HepG2 (cell line): ENCODE results near the gene RIPK1. TPM values are rescaled to one million over a fixed set of nuclear protein-coding genes. Genes with fewer than 3 reads are reported as not detected.

Experiments used
- AKAP8 ChIP-seq: sonication (generic); formaldehyde crosslinking; IDR thresholded peaks from 2 replicates; pipeline ENCODE4 v1.5.1; 2020; ENCODE audit warnings: mild to moderate bottlenecking, missing genetic modification reagents
- CENPX ChIP-seq: sonication (generic); formaldehyde crosslinking; IDR thresholded peaks from 2 replicates; pipeline ENCODE4 v1.9.0; 2021; ENCODE audit warnings: mild to moderate bottlenecking, missing genetic modification reagents, moderate library complexity
- DNMT1 ChIP-seq: sonication (generic); formaldehyde crosslinking; IDR thresholded peaks from 2 replicates; pipeline ENCODE4 v1.5.1; 2020; ENCODE audit warnings: mild to moderate bottlenecking, missing genetic modification reagents
- FOXA1 ChIP-seq, 2 experiments: fragments of 450-650 bp in 1 of 2; sonication (generic) in 1 of 2; formaldehyde crosslinking in 1 of 2; IDR thresholded peaks; 2 replicates each; pipeline versions ENCODE4 v1.4.0 to v1.6.1; 2016 to 2020; ENCODE audit warnings: missing genetic modification reagents in 1 of 2
- KDM6A ChIP-seq: IDR thresholded peaks from 2 replicates; pipeline ENCODE4 v1.6.1; 2016; ENCODE audit warnings: low read depth
- SNAI1 ChIP-seq: sonication (generic); formaldehyde crosslinking; IDR thresholded peaks from 2 replicates; pipeline ENCODE4 v1.5.0; 2020; ENCODE audit warnings: mild to moderate bottlenecking, missing genetic modification reagents, borderline replicate concordance
- THYN1 ChIP-seq: sonication (generic); formaldehyde crosslinking; IDR thresholded peaks from 2 replicates; pipeline ENCODE4 v1.8.1; 2023; ENCODE audit warnings: low read depth, mild to moderate bottlenecking, moderate library complexity, missing genetic modification reagents, borderline replicate concordance
- YY1 ChIP-seq: IDR thresholded peaks from 2 replicates; pipeline ENCODE4 v1.6.1; 2011; ENCODE audit warnings: low read length, low read depth, moderate library complexity, mild to moderate bottlenecking; ENCODE audit not compliant: insufficient read depth, insufficient replicate concordance
- ZBTB2 ChIP-seq: sonication (generic); formaldehyde crosslinking; IDR thresholded peaks from 2 replicates; pipeline ENCODE4 v1.8.0; 2022; ENCODE audit warnings: low read depth, missing genetic modification reagents
- ZFP36 ChIP-seq: fragments of 150-350 bp; IDR thresholded peaks from 2 replicates; pipeline ENCODE4 v1.6.1; 2018; ENCODE audit warnings: borderline replicate concordance, low read length, low read depth; ENCODE audit not compliant: partially characterized antibody
- ZFP36L1 ChIP-seq: sonication (generic); formaldehyde crosslinking; IDR thresholded peaks from 2 replicates; pipeline ENCODE4 v1.8.0; 2022; ENCODE audit warnings: mild to moderate bottlenecking, missing genetic modification reagents, moderate library complexity
- ZNF143 ChIP-seq: sonication (generic); formaldehyde crosslinking; IDR thresholded peaks from 2 replicates; pipeline ENCODE4 v1.4.0; 2020; ENCODE audit warnings: missing genetic modification reagents
- ZNF180 ChIP-seq: sonication (generic); formaldehyde crosslinking; IDR thresholded peaks from 2 replicates; pipeline ENCODE4 v1.4.0; 2020; ENCODE audit warnings: low read depth, missing genetic modification reagents, borderline replicate concordance
- ZNF225 ChIP-seq: sonication (generic); formaldehyde crosslinking; IDR thresholded peaks from 2 replicates; pipeline ENCODE4 v1.4.0; 2020; ENCODE audit warnings: mild to moderate bottlenecking, missing genetic modification reagents
- ZNF512B ChIP-seq: sonication (generic); formaldehyde crosslinking; IDR thresholded peaks from 2 replicates; pipeline ENCODE4 v1.5.1; 2020; ENCODE audit warnings: missing genetic modification reagents, mild to moderate bottlenecking, borderline replicate concordance
- ZNF513 ChIP-seq: sonication (generic); formaldehyde crosslinking; conservative IDR thresholded peaks from 2 replicates; pipeline ENCODE4 v1.5.0; 2020; ENCODE audit warnings: missing genetic modification reagents
- ZNF850 ChIP-seq: sonication (generic); formaldehyde crosslinking; conservative IDR thresholded peaks from 2 replicates; pipeline ENCODE4 v1.9.0; 2021; ENCODE audit warnings: mild to moderate bottlenecking, missing genetic modification reagents
- ZXDC ChIP-seq: sonication (generic); formaldehyde crosslinking; IDR thresholded peaks from 2 replicates; pipeline ENCODE4 v1.5.0; 2020; ENCODE audit warnings: mild to moderate bottlenecking, missing genetic modification reagents
- polyA plus RNA-seq, 8 experiments: library from polyadenylated mRNA; depleted of rRNA in 3 of 8; stranded (reverse) in 7 of 8; unstranded in 1 of 8; fragments of >200 nt; fragmentation: Illumina TruSeq in 4 of 8; extraction: Trizol in 4 of 8; gene quantifications; 2 replicates each; pipeline versions ENCODE4 v1.2.1 to v1.2.3, GENCODE V29; 2011 to 2016; ENCODE audit warnings: low read depth in 4 of 8, missing spikeins in 1 of 8, mixed read lengths in 1 of 8; ENCODE audit not compliant: insufficient read depth in 1 of 8
- total RNA-seq, 5 experiments: library from RNA; depleted of rRNA; stranded (reverse); fragments of >200 nt; fragmentation: Illumina TruSeq; extraction: Trizol; gene quantifications; 2 replicates each; pipeline ENCODE4 v1.2.3, GENCODE V29; 2016; ENCODE audit warnings: low read depth in 1 of 5

RIPK1 gene
- total and polyA plus RNA-seq, 2 of the 13 experiments (the other 11 are each of a cell fraction or from before 2014, with no cell fraction given), result 9.0 to 10.3 TPM

GRCh38 chr6:3139090-3139903 lies 71.0 kb downstream of the RIPK1 start (continued):
- TF ChIP-seq KDM6A, result peak; percentile 78
- TF ChIP-seq ZBTB2, result no peak
- 0 out of 2 replicates have a peak, but pooled peaks have one; percentile 63 for TF ChIP-seq THYN1 (CRISPR knock-in tag)
- TF ChIP-seq ZNF513 (CRISPR knock-in tag), result no peak
- no peak for TF ChIP-seq ZFP36
- peak; percentile 91 for TF ChIP-seq FOXA1 (IDR thresholded peaks at IDR 0.05)
- TF ChIP-seq FOXA1 (CRISPR knock-in tag; IDR thresholded peaks at IDR 0.05), result peak; percentile 100
- peak; percentile 91; the same call in 1 of the 2 replicates for TF ChIP-seq ZNF512B (CRISPR knock-in tag)
- TF ChIP-seq ZFP36L1 (CRISPR knock-in tag), result peak; percentile 97
- TF ChIP-seq ZNF225 (CRISPR knock-in tag), result no peak
- TF ChIP-seq SNAI1 (CRISPR knock-in tag), result no peak
- no peak for TF ChIP-seq CENPX (CRISPR knock-in tag)
- no peak for TF ChIP-seq ZNF180 (CRISPR knock-in tag)
- TF ChIP-seq ZNF143 (CRISPR knock-in tag), result no peak
- no peak for TF ChIP-seq AKAP8
- TF ChIP-seq ZXDC, result no peak; the same call in 1 of the 2 replicates
- TF ChIP-seq YY1, result peak; percentile 33
- no peak for TF ChIP-seq DNMT1 (CRISPR knock-in tag)
- no peak for TF ChIP-seq ZNF850 (CRISPR knock-in tag)
